GM21390 (cell line): ENCODE measurements around the gene CXCL13.
"Not testable (repeated sequence)": the region's sequence is repeated elsewhere in the genome, so short reads cannot be mapped to it uniquely, and the experiment has no call there.

Experiments used
- ATAC-seq: cut with Tn5 transposase; IDR thresholded peaks from one replicate; pipeline ENCODE4 v1.9.1; 2021; ENCODE audit not compliant: unreplicated experiment

The CXCL13 gene

GRCh38 chr4:77605210-77605902 lies at the start of gene CXCL13:
TSS of gene CXCL13 (plus strand) at chr4:77605820. CDS start at chr4:77605866, 46 bp downstream.
- ATAC-seq, result no peak

GRCh38 chr4:77560170-77560569 lies 45.5 kb upstream of the CXCL13 start:
- no peak for ATAC-seq

GRCh38 chr4:77561720-77562119 lies 43.9 kb upstream of the CXCL13 start:
- ATAC-seq, result not testable (repeated sequence)

- no peak for ATAC-seq
These were observed 41.4 kb upstream of the CXCL13 start for GRCh38 chr4:77564231-77564630.

GRCh38 chr4:77566148-77566547 lies 39.5 kb upstream of the CXCL13 start:
- ATAC-seq, result no peak

GRCh38 chr4:77567549-77567948 lies 38.1 kb upstream of the CXCL13 start:
- ATAC-seq, result no peak

- not testable (repeated sequence) for ATAC-seq
These were observed 35.0 kb upstream of the CXCL13 start for GRCh38 chr4:77570508-77571214.

GRCh38 chr4:77576351-77576750 lies 29.3 kb upstream of the CXCL13 start:
- ATAC-seq, result no peak

- no peak for ATAC-seq
These were observed 27.5 kb upstream of the CXCL13 start for GRCh38 chr4:77578145-77578544.

- ATAC-seq, result no peak
These were observed 26.1 kb upstream of the CXCL13 start for GRCh38 chr4:77579406-77580076.

- ATAC-seq, result peak; percentile 74
These were observed 23.9 kb upstream of the CXCL13 start for GRCh38 chr4:77581724-77582123.

GRCh38 chr4:77582156-77582555 lies 23.5 kb upstream of the CXCL13 start:
- no peak for ATAC-seq

- ATAC-seq, result no peak
These were observed 22.9 kb upstream of the CXCL13 start for GRCh38 chr4:77582711-77583110.

- peak; percentile 97 for ATAC-seq
These were observed 18.7 kb upstream of the CXCL13 start for GRCh38 chr4:77586951-77587383.

- ATAC-seq, result no peak
These were observed 15.1 kb upstream of the CXCL13 start for GRCh38 chr4:77590482-77590881.

- ATAC-seq, result no peak
These were observed 14.1 kb upstream of the CXCL13 start for GRCh38 chr4:77591532-77591931.

GRCh38 chr4:77593101-77593500 lies 12.5 kb upstream of the CXCL13 start:
- ATAC-seq, result no peak

GRCh38 chr4:77593993-77594392 lies 11.6 kb upstream of the CXCL13 start:
- ATAC-seq, result no peak

- no peak for ATAC-seq
These were observed 10.2 kb upstream of the CXCL13 start for GRCh38 chr4:77595364-77595973.

GRCh38 chr4:77599378-77599777 lies 6.2 kb upstream of the CXCL13 start:
- ATAC-seq, result no peak
